Spleen (tissue), 7 donors: ENCODE results near the gene MGAT4C.

Experiments
- CTCF ChIP-seq, 11 experiments: fragments of 200-600 bp in 7 of 11; fragments of 450-650 bp in 4 of 11; sonication (generic) in 4 of 11; IDR thresholded peaks in 8 of 11; conservative IDR thresholded peaks in 3 of 11; 1 replicate in 7 of 11; 2 replicates in 4 of 11; pipeline versions ENCODE4 v1.4.0 to v1.8.0; 2016 to 2021; ENCODE audit warnings: antibody characterized with exemption in 11 of 11, inconsistent platforms in 4 of 11, mild to moderate bottlenecking in 1 of 11
- POLR2A ChIP-seq, 3 donors: fragments of 450-650 bp; IDR thresholded peaks; one replicate each; pipeline ENCODE4 v1.5.1; 2017; ENCODE audit warnings: antibody characterized with exemption in 3 of 3, mild to moderate bottlenecking in 1 of 3
- POLR2AphosphoS5 ChIP-seq, 3 donors: sonication (generic); formaldehyde crosslinking; IDR thresholded peaks; one replicate each; pipeline ENCODE4 v1.5.1; 2017; ENCODE audit warnings: antibody characterized with exemption in 3 of 3
- donor health status: DM: no; HTN: no; CAD: no; lungs with moderate emphysema.
- donor health status: DM: no; HTN: no; CAD: no.
- donor health status: DM: no; HTN: no; CAD: no.

- TF ChIP-seq CTCF (IDR thresholded peaks at IDR 0.05 in 8 of 11, conservative IDR thresholded peaks at IDR 0.05 in 3 of 11) (no peak), POLR2A (IDR thresholded peaks at IDR 0.05) (no peak), POLR2AphosphoS5 (IDR thresholded peaks at IDR 0.05) (no peak)
These were observed 34.4 kb upstream of the MGAT4C start for GRCh38 chr12:86290615-86291014.
